Activated naive CD8-positive, alpha-beta T cell treated with anti-CD3 and anti-CD28 coated beads for 36 hours (primary cell): ENCODE measurements around the gene LAMA3. TPM values are rescaled to one million over a fixed set of nuclear protein-coding genes. Genes with fewer than 3 reads are reported as not detected.

Experiments
- DNase-seq: peaks from one replicate; pipeline ENCODE4 v3.0.0; 2021
- H3K27ac Mint-ChIP-seq: one replicate; pipeline ENCODE4 v1.8.0; 2022; ENCODE audit warnings: mild to moderate bottlenecking, moderate library complexity, mixed read lengths
- H3K27me3 Mint-ChIP-seq: one replicate; pipeline ENCODE4 v1.8.0; 2022; ENCODE audit warnings: mild to moderate bottlenecking, mixed read lengths
- H3K36me3 Mint-ChIP-seq: one replicate; pipeline ENCODE4 v1.8.0; 2021; ENCODE audit warnings: mild to moderate bottlenecking, mixed read lengths
- H3K4me1 Mint-ChIP-seq: one replicate; pipeline ENCODE4 v1.8.0; 2021; ENCODE audit warnings: mixed read lengths
- H3K4me3 Mint-ChIP-seq: one replicate; pipeline ENCODE4 v1.8.0; 2022; ENCODE audit warnings: mild to moderate bottlenecking, moderate library complexity, mixed read lengths
- H3K9me3 Mint-ChIP-seq: one replicate; pipeline ENCODE4 v1.8.0; 2022; ENCODE audit warnings: mixed read lengths
- total RNA-seq, 2 experiments: library from RNA; stranded (reverse); gene quantifications; one replicate each; pipeline ENCODE4 v1.2.3, GENCODE V29; 2021

Gene LAMA3
- total RNA-seq, 2 experiments from 2014 or later = 0.31 to 0.42 TPM

- H3K9me3 Mint-ChIP-seq = no peaks in the 10 kb centered on the region
- no peaks in the 10 kb centered on the region for H3K4me1 Mint-ChIP-seq
- DNase-seq = no peak
- peaks cover 2% of the 10 kb centered on the region for H3K36me3 Mint-ChIP-seq
- no peak overlapping the region for H3K4me3 Mint-ChIP-seq
- H3K27ac Mint-ChIP-seq = no peak overlapping the region
- H3K27me3 Mint-ChIP-seq = no peaks in the 10 kb centered on the region
Measured at GRCh38 chr18:23893653-23894052, 204.4 kb downstream of the LAMA3 start.

- no peaks in the 10 kb centered on the region for H3K4me1 Mint-ChIP-seq
- H3K36me3 Mint-ChIP-seq = peaks cover 2% of the 10 kb centered on the region
- DNase-seq = no peak
- no peak overlapping the region for H3K27ac Mint-ChIP-seq
- H3K9me3 Mint-ChIP-seq = no peaks in the 10 kb centered on the region
- H3K4me3 Mint-ChIP-seq = no peak overlapping the region
- no peaks in the 10 kb centered on the region for H3K27me3 Mint-ChIP-seq
Measured at GRCh38 chr18:23894661-23895175, 205.5 kb downstream of the LAMA3 start.

GRCh38 chr18:23897291-23897690, 208.0 kb downstream of the LAMA3 start:
- Mint-ChIP-seq H3K27me3 (no peaks in the 10 kb centered on the region), H3K9me3 (no peaks in the 10 kb centered on the region), H3K36me3 (peaks cover 2% of the 10 kb centered on the region), H3K27ac (no peak overlapping the region), H3K4me1 (peaks cover 6% of the 10 kb centered on the region), H3K4me3 (no peak overlapping the region)
- no peak for DNase-seq

GRCh38 chr18:23897733-23898132, 208.5 kb downstream of the LAMA3 start:
- no peak overlapping the region for H3K4me3 Mint-ChIP-seq
- H3K4me1 Mint-ChIP-seq = peaks cover 6% of the 10 kb centered on the region
- no peak for DNase-seq
- no peaks in the 10 kb centered on the region for H3K27me3 Mint-ChIP-seq
- H3K27ac Mint-ChIP-seq = no peak overlapping the region
- no peaks in the 10 kb centered on the region for H3K9me3 Mint-ChIP-seq
- H3K36me3 Mint-ChIP-seq = peaks cover 2% of the 10 kb centered on the region

GRCh38 chr18:23900994-23901393, 211.7 kb downstream of the LAMA3 start:
- Mint-ChIP-seq H3K4me1 (peaks cover 6% of the 10 kb centered on the region), H3K36me3 (no peaks in the 10 kb centered on the region), H3K27me3 (no peaks in the 10 kb centered on the region), H3K9me3 (no peaks in the 10 kb centered on the region), H3K27ac (no peak overlapping the region), H3K4me3 (no peak overlapping the region)
- no peak for DNase-seq

- Mint-ChIP-seq H3K9me3 (no peaks in the 10 kb centered on the region), H3K36me3 (no peaks in the 10 kb centered on the region), H3K4me1 (peaks cover 6% of the 10 kb centered on the region), H3K4me3 (no peak overlapping the region), H3K27ac (no peak overlapping the region), H3K27me3 (no peaks in the 10 kb centered on the region)
- DNase-seq = no peak
Measured at GRCh38 chr18:23902396-23902795, 213.1 kb downstream of the LAMA3 start.

GRCh38 chr18:23903971-23904370, 214.7 kb downstream of the LAMA3 start:
- no peak for DNase-seq
- H3K27me3 Mint-ChIP-seq = no peaks in the 10 kb centered on the region
- H3K4me3 Mint-ChIP-seq = no peak overlapping the region
- no peaks in the 10 kb centered on the region for H3K36me3 Mint-ChIP-seq
- H3K27ac Mint-ChIP-seq = no peak overlapping the region
- H3K9me3 Mint-ChIP-seq = no peaks in the 10 kb centered on the region
- H3K4me1 Mint-ChIP-seq = peaks cover 7% of the 10 kb centered on the region

- no peaks in the 10 kb centered on the region for H3K36me3 Mint-ChIP-seq
- no peaks in the 10 kb centered on the region for H3K9me3 Mint-ChIP-seq
- H3K4me3 Mint-ChIP-seq = no peak overlapping the region
- H3K27ac Mint-ChIP-seq = no peak overlapping the region
- no peak for DNase-seq
- H3K27me3 Mint-ChIP-seq = no peaks in the 10 kb centered on the region
- H3K4me1 Mint-ChIP-seq = peaks cover 2% of the 10 kb centered on the region
Measured at GRCh38 chr18:23906658-23907057, 217.4 kb downstream of the LAMA3 start.

GRCh38 chr18:23908827-23909226, 219.6 kb downstream of the LAMA3 start:
- Mint-ChIP-seq H3K36me3 (no peaks in the 10 kb centered on the region), H3K4me3 (no peak overlapping the region), H3K27ac (no peak overlapping the region), H3K27me3 (no peaks in the 10 kb centered on the region), H3K4me1 (peaks cover 2% of the 10 kb centered on the region), H3K9me3 (no peaks in the 10 kb centered on the region)
- DNase-seq = no peak

GRCh38 chr18:23910032-23910431, 220.8 kb downstream of the LAMA3 start:
- H3K27ac Mint-ChIP-seq = no peak overlapping the region
- H3K9me3 Mint-ChIP-seq = no peaks in the 10 kb centered on the region
- no peak for DNase-seq
- no peaks in the 10 kb centered on the region for H3K27me3 Mint-ChIP-seq
- no peaks in the 10 kb centered on the region for H3K36me3 Mint-ChIP-seq
- peaks cover 2% of the 10 kb centered on the region for H3K4me1 Mint-ChIP-seq
- no peak overlapping the region for H3K4me3 Mint-ChIP-seq

- Mint-ChIP-seq H3K27ac (no peak overlapping the region), H3K4me3 (no peak overlapping the region), H3K4me1 (peaks cover 2% of the 10 kb centered on the region), H3K27me3 (no peaks in the 10 kb centered on the region), H3K9me3 (no peaks in the 10 kb centered on the region), H3K36me3 (no peaks in the 10 kb centered on the region)
- DNase-seq = no peak
Measured at GRCh38 chr18:23912356-23912755, 223.1 kb downstream of the LAMA3 start.

GRCh38 chr18:23916338-23916737, 227.1 kb downstream of the LAMA3 start:
- H3K36me3 Mint-ChIP-seq = no peaks in the 10 kb centered on the region
- no peaks in the 10 kb centered on the region for H3K4me1 Mint-ChIP-seq
- no peaks in the 10 kb centered on the region for H3K9me3 Mint-ChIP-seq
- H3K27me3 Mint-ChIP-seq = peaks cover 3% of the 10 kb centered on the region
- no peak overlapping the region for H3K4me3 Mint-ChIP-seq
- DNase-seq = no peak
- no peak overlapping the region for H3K27ac Mint-ChIP-seq

GRCh38 chr18:23918395-23919032, 229.3 kb downstream of the LAMA3 start:
- H3K4me1 Mint-ChIP-seq = no peaks in the 10 kb centered on the region
- no peaks in the 10 kb centered on the region for H3K9me3 Mint-ChIP-seq
- H3K36me3 Mint-ChIP-seq = no peaks in the 10 kb centered on the region
- DNase-seq = peak; percentile 71
- no peak overlapping the region for H3K4me3 Mint-ChIP-seq
- H3K27ac Mint-ChIP-seq = no peak overlapping the region
- peaks cover 8% of the 10 kb centered on the region for H3K27me3 Mint-ChIP-seq

GRCh38 chr18:23920054-23920453, 230.8 kb downstream of the LAMA3 start:
- H3K36me3 Mint-ChIP-seq = no peaks in the 10 kb centered on the region
- H3K4me3 Mint-ChIP-seq = no peak overlapping the region
- H3K27ac Mint-ChIP-seq = no peak overlapping the region
- H3K4me1 Mint-ChIP-seq = no peaks in the 10 kb centered on the region
- no peak for DNase-seq
- no peaks in the 10 kb centered on the region for H3K9me3 Mint-ChIP-seq
- H3K27me3 Mint-ChIP-seq = peaks cover 8% of the 10 kb centered on the region

- DNase-seq = no peak
- Mint-ChIP-seq H3K4me1 (no peaks in the 10 kb centered on the region), H3K4me3 (no peak overlapping the region), H3K27me3 (peaks cover 8% of the 10 kb centered on the region), H3K9me3 (no peaks in the 10 kb centered on the region), H3K36me3 (no peaks in the 10 kb centered on the region), H3K27ac (no peak overlapping the region)
Measured at GRCh38 chr18:23921716-23922285, 232.5 kb downstream of the LAMA3 start.

- Mint-ChIP-seq H3K4me3 (no peak overlapping the region), H3K4me1 (no peaks in the 10 kb centered on the region), H3K36me3 (no peaks in the 10 kb centered on the region), H3K27me3 (peaks cover 8% of the 10 kb centered on the region), H3K9me3 (no peaks in the 10 kb centered on the region), H3K27ac (no peak overlapping the region)
- DNase-seq = no peak
Measured at GRCh38 chr18:23922939-23923338, 233.7 kb downstream of the LAMA3 start.
